IMR-90 (cell line): ENCODE results near the gene CCSER1. TPM values are rescaled to one million over a fixed set of nuclear protein-coding genes. Genes with fewer than 3 reads are reported as not detected.

Source experiments
- ATAC-seq: fragments of 200-7000 bp; cut with Tn5 transposase; 2 replicates; pipeline ENCODE4 v1.9.1; 2020; ENCODE audit warnings: low read depth, mild to moderate bottlenecking, moderate library complexity
- BruUV-seq: library from RNA; stranded (reverse); fragments of 400-500 nt; replicated peaks from 2 replicates; lab custom pipeline; 2021; lab: Mats Ljungman, UMichigan
- CTCF ChIA-PET: fragments of 300-600 bp; formaldehyde crosslinking; extraction: SDS; loops from one replicate; lab custom pipeline; 2021; ENCODE audit warnings: antibody characterized with exemption; lab: Yijun Ruan, JAX
- POLR2A ChIA-PET: fragments of 300-600 bp; sonication (Branson Sonifier 250); formaldehyde crosslinking; loops from one replicate; lab custom pipeline; 2022; ENCODE audit warnings: antibody characterized with exemption; ENCODE audit not compliant: unreplicated experiment; lab: Charles Lee
- DNase-seq: peaks from one replicate; pipeline ENCODE4 v3.0.0; 2013
- H2AFZ ChIP-seq: replicated peaks from 2 replicates; pipeline ENCODE3; 2013; ENCODE audit warnings: low read length, mild to moderate bottlenecking; ENCODE audit not compliant: poor library complexity
- H2AK5ac ChIP-seq: 2 replicates; pipeline ENCODE4 v1.6.1; 2013; ENCODE audit warnings: low read depth, low read length, inconsistent platforms
- H2AK9ac ChIP-seq: replicated peaks from 2 replicates; pipeline ENCODE3; 2013; ENCODE audit warnings: mild to moderate bottlenecking, low read depth, low read length, moderate library complexity; ENCODE audit not compliant: poor library complexity
- H2BK120ac ChIP-seq: 2 replicates; pipeline ENCODE4 v1.6.1; 2013; ENCODE audit warnings: low read depth, low read length, inconsistent platforms
- H2BK15ac ChIP-seq: 3 replicates; pipeline ENCODE4 v1.6.1; 2013; ENCODE audit warnings: low read depth, low read length, inconsistent platforms
- H2BK20ac ChIP-seq: 2 replicates; pipeline ENCODE4 v1.6.1; 2013; ENCODE audit warnings: low read depth, mild to moderate bottlenecking, inconsistent platforms, low read length, moderate library complexity
- H2BK5ac ChIP-seq: 2 replicates; pipeline ENCODE4 v1.6.1; 2013; ENCODE audit warnings: mild to moderate bottlenecking, low read depth, low read length, inconsistent platforms; ENCODE audit not compliant: poor library complexity, severe bottlenecking
- H3K14ac ChIP-seq: replicated peaks from 2 replicates; pipeline ENCODE4 v1.6.1; 2013; ENCODE audit warnings: low read depth, low read length, inconsistent platforms
- H3K18ac ChIP-seq: 2 replicates; pipeline ENCODE4 v1.6.1; 2013; ENCODE audit warnings: low read depth, low read length, control low read depth
- H3K23ac ChIP-seq: 2 replicates; pipeline ENCODE4 v1.6.1; 2013; ENCODE audit warnings: low read depth, low read length, inconsistent platforms
- H3K27ac ChIP-seq: 2 replicates; pipeline ENCODE4 v1.5.1; 2013; ENCODE audit warnings: mild to moderate bottlenecking, control low read depth, low read length; ENCODE audit not compliant: insufficient read depth
- H3K27me3 ChIP-seq: 2 replicates; pipeline ENCODE4 v1.6.1; 2013; ENCODE audit warnings: low read length; ENCODE audit not compliant: control insufficient read depth, insufficient read depth
- H3K36me3 ChIP-seq: 2 replicates; pipeline ENCODE4 v1.6.1; 2013; ENCODE audit warnings: low read length, mixed read lengths; ENCODE audit not compliant: control insufficient read depth, insufficient read depth
- H3K4ac ChIP-seq: 2 replicates; pipeline ENCODE4 v1.6.1; 2013; ENCODE audit warnings: low read depth, low read length, inconsistent platforms
- H3K4me1 ChIP-seq: 2 replicates; pipeline ENCODE4 v1.6.1; 2013; ENCODE audit warnings: low read length, mixed read lengths; ENCODE audit not compliant: control insufficient read depth, insufficient read depth
- H3K4me2 ChIP-seq: 2 replicates; pipeline ENCODE4 v1.6.1; 2013; ENCODE audit warnings: low read depth, mild to moderate bottlenecking, control low read depth, low read length, moderate library complexity
- H3K4me3 ChIP-seq: 2 replicates; pipeline ENCODE4 v1.5.1; 2013; ENCODE audit warnings: low read depth, mild to moderate bottlenecking, control low read depth, low read length, moderate library complexity; ENCODE audit not compliant: insufficient read depth
- H3K56ac ChIP-seq: 2 replicates; pipeline ENCODE4 v1.6.1; 2013; ENCODE audit warnings: low read length, inconsistent platforms; ENCODE audit not compliant: insufficient read depth; ENCODE audit errors: extremely low read depth
- H3K79me1 ChIP-seq, 2 experiments: 2 replicates each; pipeline ENCODE4 v1.6.1; 2013; ENCODE audit warnings: low read length in 2 of 2, inconsistent platforms in 1 of 2, low read depth in 1 of 2
- H3K9ac ChIP-seq: 2 replicates; pipeline ENCODE4 v1.6.1; 2013; ENCODE audit warnings: low read depth, low read length, control low read depth
- H3K9me1 ChIP-seq: 2 replicates; pipeline ENCODE4 v1.6.1; 2013; ENCODE audit warnings: low read length, inconsistent platforms; ENCODE audit not compliant: insufficient read depth
- H3K9me3 ChIP-seq: 2 replicates; pipeline ENCODE4 v1.6.1; 2013; ENCODE audit warnings: low read length; ENCODE audit not compliant: control insufficient read depth, insufficient read depth
- H4K20me1 ChIP-seq: 2 replicates; pipeline ENCODE4 v1.6.1; 2013; ENCODE audit warnings: low read length, inconsistent platforms; ENCODE audit not compliant: insufficient read depth
- H4K5ac ChIP-seq: 2 replicates; pipeline ENCODE4 v1.6.1; 2013; ENCODE audit warnings: mild to moderate bottlenecking, low read depth, low read length, control low read depth
- H4K8ac ChIP-seq, 2 experiments: 2 replicates each; pipeline ENCODE4 v1.6.1; 2013; ENCODE audit warnings: low read depth in 2 of 2, low read length in 2 of 2, control low read depth in 1 of 2, inconsistent platforms in 1 of 2
- H4K91ac ChIP-seq: 2 replicates; pipeline ENCODE4 v1.6.1; 2013; ENCODE audit warnings: low read depth, low read length, inconsistent platforms; ENCODE audit not compliant: insufficient read depth
- ELK1 ChIP-seq: fragments of 150-350 bp; IDR thresholded peaks from 2 replicates; pipeline ENCODE4 v1.6.1; 2016; ENCODE audit warnings: low read depth, mild to moderate bottlenecking, low read length, moderate library complexity, borderline replicate concordance
- FOS ChIP-seq: fragments of 150-350 bp; IDR thresholded peaks from 2 replicates; pipeline ENCODE4 v1.6.1; 2016; ENCODE audit warnings: low read depth, low read length
- MAFK ChIP-seq: IDR thresholded peaks from 2 replicates; pipeline ENCODE4 v1.6.1; 2012; ENCODE audit warnings: low read depth, low read length, improper control_type of control experiment
- MXI1 ChIP-seq: IDR thresholded peaks from 2 replicates; pipeline ENCODE4 v1.6.1; 2012; ENCODE audit warnings: low read depth, mild to moderate bottlenecking, low read length, moderate library complexity, borderline replicate concordance
- NFE2L2 ChIP-seq: fragments of 150-350 bp; IDR thresholded peaks from 2 replicates; pipeline ENCODE4 v1.6.1; 2016; ENCODE audit warnings: low read depth, mild to moderate bottlenecking, low read length
- RAD21 ChIP-seq: IDR thresholded peaks from 2 replicates; pipeline ENCODE4 v1.6.1; 2012; ENCODE audit warnings: low read length, improper control_type of control experiment
- RCOR1 ChIP-seq: IDR thresholded peaks from 2 replicates; pipeline ENCODE4 v1.6.1; 2012; ENCODE audit warnings: mild to moderate bottlenecking, low read length, improper control_type of control experiment; ENCODE audit not compliant: insufficient replicate concordance
- WGBS, 2 experiments: methylation state at CpG; one replicate each; pipeline versions ENCODE4 v1.1.5 to v1.1.7; 2013; ENCODE audit warnings: missing lambda C conversion rate in 2 of 2; ENCODE audit not compliant: insufficient read length in 1 of 2; ENCODE audit errors: extremely low coverage in 2 of 2; 5-methylcytosine and 5-hydroxymethylcytosine counted together
- dilution Hi-C: fragments of 300-500 bp; cut with HindIII; formaldehyde crosslinking; loops from one replicate; pipeline ENCODE4 v1.14.3; 2018; ENCODE audit warnings: low sequenced_read_pairs; ENCODE audit not compliant: unreplicated experiment
- in situ Hi-C: fragments of 300-500 bp; cut with MboI; formaldehyde crosslinking; loops from 3 replicates; pipeline ENCODE4 v1.14.3; 2019; ENCODE audit warnings: low sequenced_read_pairs, inconsistent platforms, mixed read lengths
- intact Hi-C: fragments of 100-400 bp; cut with micrococcal nuclease; formaldehyde crosslinking; loops from 2 replicates; pipeline ENCODE4 v1.10.0; 2022
- polyA plus RNA-seq, 3 experiments: library from polyadenylated mRNA; depleted of rRNA; stranded (reverse); fragments of >200 nt; gene quantifications; 2 replicates each; pipeline ENCODE4 v1.2.3, GENCODE V29; 2012; ENCODE audit warnings: low replicate concordance in 1 of 3
- total RNA-seq: library from RNA; depleted of rRNA; stranded (reverse); fragments of >200 nt; gene quantifications from 2 replicates; pipeline ENCODE4 v1.2.3, GENCODE V29; 2012

The CCSER1 gene
- total and polyA plus RNA-seq, 2 of the 4 experiments (the other 2 are of a cell fraction): not detected

- no peak overlapping the region for H3K4me3 ChIP-seq
- H3K9me1 ChIP-seq: no peaks in the 10 kb centered on the region
- dilution Hi-C loops: no loop called here
- TF ChIP-seq MXI1 (no peak), RAD21 (no peak), RCOR1 (no peak), NFE2L2 (no peak), FOS (no peak), ELK1 (no peak), MAFK (no peak)
- no peaks in the 10 kb centered on the region for H3K79me1 ChIP-seq
- no peak overlapping the region for H2AK9ac ChIP-seq
- H2BK120ac ChIP-seq: no peak overlapping the region
- intact Hi-C loops: no loop called here
- H3K56ac ChIP-seq: no peak overlapping the region
- BruUV-seq: no TSS peak
- CTCF ChIA-PET: no interaction called here
- H4K5ac ChIP-seq: no peak overlapping the region
- H3K27me3 ChIP-seq: no peaks in the 10 kb centered on the region
- H3K9ac ChIP-seq: no peak overlapping the region
- in situ Hi-C loops: no loop called here
- no peak overlapping the region for H2BK5ac ChIP-seq
- no peak overlapping the region for H3K14ac ChIP-seq
- no peak overlapping the region for H2AFZ ChIP-seq
- no peaks in the 10 kb centered on the region for H4K20me1 ChIP-seq
- no CpG with 5 or more reads among the region's 2 CpGs for WGBS, 2 experiments
- H3K18ac ChIP-seq: no peak overlapping the region
- POLR2A ChIA-PET: no interaction called here
- no peak overlapping the region for H2BK20ac ChIP-seq
- ATAC-seq (no peak), DNase-seq (no peak)
- peaks cover 6% of the 10 kb centered on the region for H3K9me3 ChIP-seq
- H4K91ac ChIP-seq: no peak overlapping the region
- H3K36me3 ChIP-seq: no peaks in the 10 kb centered on the region
- no peak overlapping the region for H4K8ac ChIP-seq
- H3K27ac ChIP-seq: no peak overlapping the region
- no peaks in the 10 kb centered on the region for H3K4me1 ChIP-seq
- H3K23ac ChIP-seq: no peak overlapping the region
- H3K4ac ChIP-seq: no peak overlapping the region
- H2BK15ac ChIP-seq: no peak overlapping the region
- H2AK5ac ChIP-seq: no peak overlapping the region
- no peak overlapping the region for H3K4me2 ChIP-seq
Observed at GRCh38 chr4:91288702-91289311, 1161.6 kb downstream of the CCSER1 start.
